Activated T-cell treated with anti-CD3 and anti-CD28 coated beads, Interleukin-2, amount 50 U/mL, for 1 hour (primary cell): Measurements from ENCODE around the gene ASB5.
"Not testable (repeated sequence)": the region's sequence is repeated elsewhere in the genome, so short reads cannot be mapped to it uniquely, and the experiment has no call there.

Experiments used
- DNase-seq: peaks from one replicate; pipeline ENCODE4 v3.0.0-alpha.2; 2020

ASB5 gene

GRCh38 chr4:176268963-176269362 lies at the start of gene ASB5:
ASB5 (minus strand) TSS chr4:176269222; CDS start chr4:176269108, 114 bp downstream.
- DNase-seq: no peak

- DNase-seq: no peak
Observed at GRCh38 chr4:176313596-176314336, 44.7 kb upstream of the ASB5 start.

- DNase-seq: no peak
Observed at GRCh38 chr4:176309772-176310171, 40.8 kb upstream of the ASB5 start.

GRCh38 chr4:176309046-176309445 lies 40.0 kb upstream of the ASB5 start:
- DNase-seq: no peak

- DNase-seq: no peak
Observed at GRCh38 chr4:176308441-176308840, 39.4 kb upstream of the ASB5 start.

GRCh38 chr4:176307666-176307930 lies 38.6 kb upstream of the ASB5 start:
- no peak for DNase-seq

GRCh38 chr4:176306837-176307665 lies 38.0 kb upstream of the ASB5 start:
- DNase-seq: no peak

GRCh38 chr4:176303938-176304337 lies 34.9 kb upstream of the ASB5 start:
- no peak for DNase-seq

GRCh38 chr4:176302283-176303275 lies 33.6 kb upstream of the ASB5 start:
- no peak for DNase-seq

GRCh38 chr4:176300565-176300964 lies 31.5 kb upstream of the ASB5 start:
- DNase-seq: no peak

GRCh38 chr4:176300036-176300435 lies 31.0 kb upstream of the ASB5 start:
- DNase-seq: no peak

- no peak for DNase-seq
Observed at GRCh38 chr4:176298664-176299063, 29.6 kb upstream of the ASB5 start.

GRCh38 chr4:176295907-176296306 lies 26.9 kb upstream of the ASB5 start:
- not testable (repeated sequence) for DNase-seq

GRCh38 chr4:176293660-176294059 lies 24.6 kb upstream of the ASB5 start:
- no peak for DNase-seq

GRCh38 chr4:176292920-176293319 lies 23.9 kb upstream of the ASB5 start:
- DNase-seq: no peak

GRCh38 chr4:176291748-176292147 lies 22.7 kb upstream of the ASB5 start:
- no peak for DNase-seq

- DNase-seq: no peak
Observed at GRCh38 chr4:176290520-176290919, 21.5 kb upstream of the ASB5 start.

GRCh38 chr4:176289561-176289960 lies 20.5 kb upstream of the ASB5 start:
- no peak for DNase-seq

GRCh38 chr4:176288020-176288419 lies 19.0 kb upstream of the ASB5 start:
- DNase-seq: no peak

- DNase-seq: no peak
Observed at GRCh38 chr4:176287546-176287945, 18.5 kb upstream of the ASB5 start.

- no peak for DNase-seq
Observed at GRCh38 chr4:176286728-176287127, 17.7 kb upstream of the ASB5 start.

GRCh38 chr4:176279560-176279959 lies 10.5 kb upstream of the ASB5 start:
- not testable (repeated sequence) for DNase-seq
